K562 (cell line): ENCODE measurements around the gene TAF1D. TPM values are rescaled to one million over a fixed set of nuclear protein-coding genes. Genes with fewer than 3 reads are reported as not detected.

ENCODE experiments used
- ETV6 ChIP-seq, 3 experiments: fragments of 150-350 bp in 1 of 3; sonication (generic) in 1 of 3; formaldehyde crosslinking in 1 of 3; IDR thresholded peaks; 2 replicates each; pipeline versions ENCODE4 v1.6.1 to v1.8.0; 2014 to 2022; ENCODE audit warnings: borderline replicate concordance in 2 of 3, low read depth in 2 of 3, antibody characterized with exemption in 1 of 3, low read length in 1 of 3, mild to moderate bottlenecking in 1 of 3, missing genetic modification reagents in 1 of 3
- FOSL1 ChIP-seq: fragments of 200-800 bp; sonication (Bioruptor generic); conservative IDR thresholded peaks from 2 replicates; pipeline ENCODE4 v1.6.1; 2016; ENCODE audit warnings: missing genetic modification characterization, missing compliant biosample characterization
- FOXO4 ChIP-seq: fragments of 450-650 bp; formaldehyde crosslinking; IDR thresholded peaks from 2 replicates; pipeline ENCODE4 v1.4.0; 2020; ENCODE audit warnings: mild to moderate bottlenecking, moderate library complexity
- KAT2B ChIP-seq: IDR thresholded peaks from one replicate; pipeline ENCODE4 v1.6.1; 2012; ENCODE audit warnings: low read depth, mild to moderate bottlenecking, control low read depth, inconsistent platforms, low read length, moderate library complexity
- MAFK ChIP-seq: IDR thresholded peaks from 2 replicates; pipeline ENCODE4 v1.6.1; 2011; ENCODE audit warnings: low read length, improper control_type of control experiment
- MBD2 ChIP-seq: sonication (generic); IDR thresholded peaks from 2 replicates; pipeline ENCODE4 v1.6.1; 2016; ENCODE audit warnings: low read depth, borderline replicate concordance
- MCM7 ChIP-seq, 2 experiments: fragments of 450-650 bp; IDR thresholded peaks; 2 replicates each; pipeline ENCODE4 v1.6.1; 2016 to 2018
- MIER1 ChIP-seq: fragments of 450-650 bp; IDR thresholded peaks from 2 replicates; pipeline ENCODE4 v1.6.1; 2016; ENCODE audit warnings: antibody characterized with exemption, mild to moderate bottlenecking, low read depth
- MXI1 ChIP-seq: IDR thresholded peaks from 2 replicates; pipeline ENCODE4 v1.6.1; 2011; ENCODE audit warnings: low read depth, mild to moderate bottlenecking, improper control_type of control experiment, low read length
- NCOA2 ChIP-seq, 2 experiments: fragments of 450-650 bp; IDR thresholded peaks; 2 replicates each; pipeline ENCODE4 v1.6.1; 2018; ENCODE audit warnings: mild to moderate bottlenecking in 2 of 2, moderate library complexity in 1 of 2; ENCODE audit not compliant: partially characterized antibody in 2 of 2
- NFYB ChIP-seq: IDR thresholded peaks from 2 replicates; pipeline ENCODE4 v1.6.1; 2011; ENCODE audit warnings: mild to moderate bottlenecking, moderate library complexity; ENCODE audit not compliant: insufficient read length; ENCODE audit errors: extremely low read depth
- RBFOX2 ChIP-seq: fragments of 200-400 bp; formaldehyde crosslinking; IDR thresholded peaks from 2 replicates; pipeline ENCODE4 v1.6.1; 2017; ENCODE audit warnings: low read depth, mild to moderate bottlenecking, low read length, moderate library complexity
- SMARCB1 ChIP-seq: IDR thresholded peaks from 2 replicates; pipeline ENCODE4 v1.6.1; 2011; ENCODE audit warnings: improper control_type of control experiment, low read depth; ENCODE audit not compliant: insufficient read length
- TAF15 ChIP-seq: fragments of 200-400 bp; formaldehyde crosslinking; IDR thresholded peaks from 2 replicates; pipeline ENCODE4 v1.6.1; 2017; ENCODE audit warnings: mild to moderate bottlenecking, low read depth, low read length, moderate library complexity
- TCFL5 ChIP-seq: fragments of 250-450 bp; sonication (Bioruptor Pico); conservative IDR thresholded peaks from 2 replicates; pipeline ENCODE4 v1.6.1; 2021; ENCODE audit warnings: mild to moderate bottlenecking, moderate library complexity, matching md5 sums
- TRIM24 ChIP-seq, 2 experiments: fragments of 450-650 bp; IDR thresholded peaks; 2 replicates each; pipeline ENCODE4 v1.6.1; 2016
- U2AF1 ChIP-seq: fragments of 200-400 bp; formaldehyde crosslinking; optimal IDR thresholded peaks from 2 replicates; pipeline ENCODE3; 2017; ENCODE audit warnings: mild to moderate bottlenecking, low read depth, low read length, moderate library complexity
- ZBTB11 ChIP-seq, 3 experiments: fragments of 200-800 bp in 1 of 3; fragments of 250-450 bp in 1 of 3; fragments of 450-650 bp in 1 of 3; sonication (Bioruptor Pico) in 1 of 3; sonication (Bioruptor generic) in 1 of 3; formaldehyde crosslinking in 1 of 3; IDR thresholded peaks; 2 replicates each; pipeline versions ENCODE4 v1.6.1 to v1.8.0; 2016 to 2022; ENCODE audit warnings: mild to moderate bottlenecking in 2 of 3, missing genetic modification characterization in 2 of 3, missing compliant biosample characterization in 1 of 3, moderate library complexity in 1 of 3
- ZFX ChIP-seq: sonication (generic); formaldehyde crosslinking; IDR thresholded peaks from 2 replicates; pipeline ENCODE4 v1.8.0; 2022; ENCODE audit warnings: mild to moderate bottlenecking, missing genetic modification reagents, moderate library complexity
- ZNF655 ChIP-seq: fragments of 250-450 bp; sonication (Bioruptor Pico); IDR thresholded peaks from 2 replicates; pipeline ENCODE4 v1.5.0; 2021
- polyA plus RNA-seq, 8 experiments: library from polyadenylated mRNA; depleted of rRNA in 4 of 8; stranded (reverse) in 5 of 8; unstranded in 3 of 8; fragments of >200 nt; fragmentation: Nextera tagmentation in 2 of 8; fragmentation: Illumina TruSeq in 1 of 8; extraction: Ambion mirVana in 2 of 8; extraction: Trizol in 1 of 8; gene quantifications; 2 replicates each; pipeline versions ENCODE4 v1.2.1 to v1.2.3, GENCODE V29; 2011 to 2014; ENCODE audit warnings: inconsistent platforms in 1 of 8, missing spikeins in 1 of 8
- total RNA-seq, 7 experiments: library from RNA; depleted of rRNA in 6 of 7; stranded (reverse); fragments of >200 nt in 6 of 7; fragmentation: Illumina TruSeq in 2 of 7; extraction: Trizol in 2 of 7; gene quantifications; 2 replicates each; pipeline versions ENCODE4 v1.2.1 to v1.2.3, GENCODE V29; 2011 to 2021; ENCODE audit warnings: low replicate concordance in 1 of 7

TAF1D gene
- total and polyA plus RNA-seq, 9 of the 15 experiments (the other 6 are each of a cell fraction or from before 2014, with no cell fraction given) = 122 to 347 (median 250) TPM

- TF ChIP-seq ZBTB11 (CRISPR knock-in tag; IDR thresholded peaks at IDR 0.05) = no peak
- no peak for TF ChIP-seq MCM7 (IDR thresholded peaks at IDR 0.05)
- TF ChIP-seq MIER1 = no peak
- TF ChIP-seq MBD2 = no peak
- TF ChIP-seq KAT2B = no peak
- no peak for TF ChIP-seq TAF15
- TF ChIP-seq MAFK = peak; percentile 93
- TF ChIP-seq ETV6 (IDR thresholded peaks at IDR 0.05; ENCODE audit: borderline replicate concordance in 1 of 2, low read depth in 2 of 2, low read length in 1 of 2) = no peak
- TF ChIP-seq ETV6 (CRISPR knock-in tag; IDR thresholded peaks at IDR 0.05; ENCODE audit: borderline replicate concordance) = no peak
- TF ChIP-seq SMARCB1 = no peak
- no peak for TF ChIP-seq ZNF655 (CRISPR knock-in tag)
- no peak for TF ChIP-seq NCOA2 (IDR thresholded peaks at IDR 0.05; ENCODE audit: partially characterized antibody in 2 of 2)
- peak; percentile 76 for TF ChIP-seq U2AF1
- TF ChIP-seq MXI1 = no peak
- TF ChIP-seq TRIM24 (IDR thresholded peaks at IDR 0.05) = no peak
- no peak for TF ChIP-seq NFYB
- peak; percentile 56 for TF ChIP-seq RBFOX2
- no peak for TF ChIP-seq ZFX (CRISPR knock-in tag)
- no peak for TF ChIP-seq FOXO4 (CRISPR knock-in tag)
- TF ChIP-seq FOSL1 = peak; percentile 67
- TF ChIP-seq TCFL5 (CRISPR knock-in tag) = no peak
These were observed 3.2 kb downstream of the TAF1D start (continued) for GRCh38 chr11:93737904-93738612.
